Measurements from ENCODE around the gene FKRP.
"Not testable (repeated sequence)": the region's sequence is repeated elsewhere in the genome, so short reads cannot be mapped to it uniquely, and the experiment has no call there.

The FKRP gene

DNA sequence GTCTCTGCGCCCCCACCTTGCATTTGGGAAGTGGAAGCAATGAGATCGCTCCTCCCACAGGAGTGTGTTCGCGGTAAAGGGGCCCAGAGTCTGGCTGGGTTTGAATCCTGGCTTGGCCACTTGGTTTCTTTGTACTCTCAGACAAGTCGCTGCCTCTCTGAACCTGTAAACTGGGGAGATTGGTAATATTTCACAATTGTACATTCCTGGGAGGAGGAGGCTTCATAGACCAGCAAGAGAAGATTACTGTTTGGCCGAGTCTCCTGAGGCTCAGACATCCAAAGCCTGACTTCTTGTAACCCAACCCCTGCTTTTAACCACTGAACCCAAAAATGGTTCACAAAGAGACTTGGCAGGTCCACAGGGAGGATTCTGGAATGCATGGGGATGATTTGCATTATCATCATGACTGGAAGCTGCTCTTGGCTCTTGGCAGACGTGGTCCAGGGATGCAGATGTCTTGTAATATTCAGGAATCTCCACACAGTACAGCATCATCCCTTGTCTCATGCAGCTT, 14.0 kb downstream of the FKRP start:
- DNase-seq (ENCODE audit: low read depth), result peak; percentile 65

DNA sequence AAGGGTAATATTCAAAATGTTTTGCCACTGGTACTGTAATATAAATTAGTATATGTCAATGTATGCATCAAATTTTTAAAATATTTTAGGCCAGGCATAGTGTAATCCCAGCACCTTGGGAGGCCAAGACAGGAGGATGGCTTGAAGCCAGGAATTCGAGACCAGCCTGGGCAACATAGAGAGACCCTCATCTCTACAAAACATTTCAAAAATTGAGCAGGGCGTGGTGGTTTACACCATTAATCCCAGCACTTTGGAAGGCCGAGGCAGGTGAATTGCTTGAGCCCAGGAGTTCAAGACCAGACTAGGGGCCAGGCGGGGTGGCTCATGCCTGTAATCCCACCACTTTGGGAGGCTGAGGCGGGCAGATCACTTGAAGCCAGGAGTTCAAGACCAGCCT, 14.5 kb downstream of the FKRP start:
- DNase-seq (ENCODE audit: low read depth), result no peak

DNA sequence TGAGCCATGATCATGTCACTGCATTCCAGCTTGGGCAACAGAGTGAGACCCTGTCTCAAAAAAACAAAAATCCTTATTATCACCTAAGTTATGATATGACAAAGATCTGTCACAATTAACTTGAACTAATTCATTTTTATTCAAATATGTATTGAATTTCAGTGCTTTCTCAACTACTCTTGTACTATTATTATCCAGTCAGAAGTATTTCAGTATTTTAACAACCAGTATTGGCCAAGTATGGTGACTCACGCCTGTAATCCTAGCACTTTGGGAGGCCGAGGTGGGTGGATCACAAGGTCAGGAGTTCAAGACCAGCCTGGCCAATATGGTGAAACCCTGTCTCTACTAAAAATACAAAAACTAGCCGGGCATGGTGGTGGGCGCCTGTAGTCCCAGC, 15.0 kb downstream of the FKRP start:
- not testable (repeated sequence) for DNase-seq (ENCODE audit: low read depth)

DNA sequence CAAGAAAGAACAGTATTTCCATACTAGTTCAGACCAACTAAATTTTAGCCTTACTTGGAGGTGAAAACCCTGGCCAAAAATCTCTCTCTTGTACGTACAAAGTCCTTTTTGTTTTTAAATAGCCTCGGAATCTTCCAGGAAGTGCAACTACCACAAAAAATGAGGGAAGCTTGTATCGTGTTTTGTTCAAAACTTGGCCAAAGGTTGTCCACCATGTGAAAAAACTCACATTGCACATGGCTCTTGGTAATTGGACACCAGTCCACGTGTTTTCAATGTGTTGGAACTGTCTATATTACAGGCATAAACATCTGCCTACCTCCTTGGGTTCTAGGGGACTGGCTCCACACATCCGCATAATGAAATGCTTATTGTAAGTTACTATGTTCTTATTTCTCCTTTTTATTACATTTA, 15.6 kb downstream of the FKRP start:
- no peak for DNase-seq (ENCODE audit: low read depth)

DNA sequence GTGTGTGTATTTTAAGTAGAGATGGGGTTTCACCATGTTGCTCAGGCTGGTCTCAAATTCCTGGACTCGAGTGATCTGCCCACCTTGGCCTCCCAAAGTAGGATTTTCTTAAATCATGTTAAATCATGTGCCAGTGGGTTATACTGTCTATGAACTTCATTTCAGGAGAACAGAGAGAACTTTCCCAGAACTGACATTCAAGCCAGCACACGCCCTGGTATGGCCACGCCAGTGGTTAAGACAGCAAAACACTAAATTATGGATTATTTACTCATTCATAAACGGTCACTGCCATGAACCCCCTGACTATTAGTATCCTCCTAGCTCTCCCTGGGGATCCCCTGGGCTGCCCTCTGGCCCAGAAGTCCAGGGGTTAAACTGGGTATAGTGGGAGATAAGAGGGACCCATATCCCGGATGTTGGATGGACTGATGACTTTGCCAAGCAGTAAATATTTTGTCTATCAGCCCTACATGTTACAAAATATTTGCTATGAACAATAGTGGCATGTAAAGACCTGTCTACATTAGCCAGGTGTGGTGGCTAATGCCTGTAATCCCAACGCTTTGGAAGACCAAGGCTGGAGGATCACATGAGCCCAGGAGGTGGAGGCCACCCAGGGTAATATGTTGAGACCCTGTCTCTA, 16.5 kb downstream of the FKRP start:
- DNase-seq (ENCODE audit: low read depth), result no peak

DNA sequence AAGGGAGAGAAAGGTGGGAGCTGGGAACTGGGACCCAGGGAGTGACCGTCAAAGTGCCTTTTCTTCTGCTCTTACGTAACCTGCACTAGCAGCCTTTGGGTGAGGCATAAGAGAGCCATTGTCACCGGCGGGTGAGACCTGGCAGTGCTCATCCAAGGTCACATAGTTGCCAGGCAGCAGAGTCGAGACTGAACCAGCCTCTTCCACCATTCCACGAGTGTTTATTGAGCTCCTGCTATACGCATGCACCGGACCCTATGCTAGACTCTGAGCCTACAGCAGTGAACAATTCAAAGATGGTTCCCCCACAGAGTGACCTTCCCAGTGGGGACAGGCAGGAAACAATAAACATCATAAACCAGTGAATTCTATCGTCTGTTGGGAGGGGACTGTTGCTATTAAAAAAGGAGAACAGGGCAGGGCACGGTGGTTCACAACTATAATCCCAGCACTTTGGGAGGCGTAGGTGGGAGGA, 19.0 kb downstream of the FKRP start:
- DNase-seq (ENCODE audit: low read depth), result no peak

- no peak for DNase-seq (ENCODE audit: low read depth)
Measured at GRCh38 chr19:46766569-46767317, 20.9 kb downstream of the FKRP start.

- not testable (repeated sequence) for DNase-seq (ENCODE audit: low read depth)
Measured at GRCh38 chr19:46768746-46769145, 22.9 kb downstream of the FKRP start.

- DNase-seq (ENCODE audit: low read depth), result no peak
Measured at GRCh38 chr19:46772170-46773017, 26.5 kb downstream of the FKRP start.

DNA sequence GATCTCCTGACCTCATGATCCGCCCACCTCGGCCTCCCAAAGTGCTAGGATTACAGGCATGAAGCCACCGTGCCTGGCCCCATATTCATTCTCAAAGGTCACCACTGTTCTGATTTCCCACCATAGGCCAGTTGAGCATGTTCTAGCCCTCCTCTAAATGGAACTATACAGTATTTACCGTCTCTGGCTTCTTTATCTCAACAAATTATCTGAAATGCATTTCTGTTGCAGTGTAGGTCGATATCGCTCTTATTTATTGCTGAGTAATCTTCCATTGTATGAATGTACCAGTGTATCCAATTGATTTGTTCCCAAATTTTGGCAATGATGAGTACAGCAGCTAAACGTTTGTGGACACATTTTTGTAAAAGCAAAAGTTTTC, 27.2 kb downstream of the FKRP start:
- DNase-seq (ENCODE audit: low read depth), result no peak

DNA sequence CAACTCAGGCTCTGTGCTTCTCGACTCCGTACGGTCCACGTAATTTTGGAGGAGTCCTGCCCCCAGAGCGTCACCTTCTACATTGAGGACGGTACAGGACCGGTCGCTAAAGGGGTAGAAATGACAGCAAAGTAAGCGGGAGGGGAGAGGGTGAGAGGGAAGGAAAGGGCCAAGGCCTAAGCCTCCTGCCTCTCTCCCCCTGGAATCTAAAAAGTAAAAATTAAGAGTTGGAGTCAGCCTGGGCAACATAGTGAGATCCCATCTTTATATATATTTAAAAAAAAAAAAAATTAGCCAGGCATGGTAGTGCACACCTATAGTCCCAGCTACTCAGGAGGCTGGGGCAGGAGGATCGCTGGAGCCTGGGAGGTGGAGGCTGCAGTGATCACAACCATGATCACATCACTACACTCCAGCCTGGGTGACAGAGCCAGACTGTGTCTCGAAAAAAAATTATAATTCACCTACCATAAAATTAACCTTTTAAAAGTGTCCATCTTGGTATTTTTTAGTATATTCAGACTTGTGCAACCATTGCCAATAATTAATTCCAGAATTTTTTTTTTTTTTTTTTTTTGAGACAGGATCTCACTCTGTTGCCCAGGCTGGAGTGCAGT, 29.9 kb downstream of the FKRP start:
- no peak for DNase-seq (ENCODE audit: low read depth)

- no peak for DNase-seq (ENCODE audit: low read depth)
Measured at GRCh38 chr19:46776927-46777911, 31.4 kb downstream of the FKRP start.

DNA sequence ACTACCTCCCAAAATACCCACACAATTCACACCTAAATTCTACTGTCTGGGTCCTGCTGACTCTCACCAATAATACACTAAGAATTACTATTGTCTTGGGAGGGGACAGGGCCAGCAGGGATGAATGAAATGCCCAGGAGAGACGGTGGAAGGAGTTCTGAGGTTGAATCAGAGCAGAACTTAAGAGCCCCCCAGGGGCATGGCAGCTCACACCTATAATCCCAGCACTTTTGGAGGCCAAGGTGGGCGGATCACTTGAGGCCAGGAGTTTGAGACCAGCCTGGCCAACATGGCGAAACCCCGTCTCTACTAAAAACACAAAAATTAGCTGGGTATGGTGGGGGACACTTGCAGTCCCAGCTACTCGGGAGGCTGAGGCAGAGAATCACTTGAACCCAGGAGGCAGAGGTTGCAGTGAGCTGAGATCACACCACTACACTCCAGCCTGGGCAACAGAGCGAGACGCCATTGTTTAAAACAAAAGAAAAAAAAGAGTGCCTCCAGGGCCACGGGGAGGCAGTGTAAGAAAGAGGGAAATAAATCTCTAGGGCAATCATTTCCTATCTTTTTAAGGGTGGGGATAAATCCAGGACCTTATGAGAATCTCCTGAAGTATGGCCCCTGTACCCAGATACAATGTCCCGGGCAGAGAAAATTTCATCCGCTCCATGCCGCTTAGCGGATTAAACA, 32.2 kb downstream of the FKRP start:
- DNase-seq (ENCODE audit: low read depth), result not testable (repeated sequence)

- DNase-seq (ENCODE audit: low read depth), result no peak
Measured at GRCh38 chr19:46782355-46783019, 36.6 kb downstream of the FKRP start.

DNA sequence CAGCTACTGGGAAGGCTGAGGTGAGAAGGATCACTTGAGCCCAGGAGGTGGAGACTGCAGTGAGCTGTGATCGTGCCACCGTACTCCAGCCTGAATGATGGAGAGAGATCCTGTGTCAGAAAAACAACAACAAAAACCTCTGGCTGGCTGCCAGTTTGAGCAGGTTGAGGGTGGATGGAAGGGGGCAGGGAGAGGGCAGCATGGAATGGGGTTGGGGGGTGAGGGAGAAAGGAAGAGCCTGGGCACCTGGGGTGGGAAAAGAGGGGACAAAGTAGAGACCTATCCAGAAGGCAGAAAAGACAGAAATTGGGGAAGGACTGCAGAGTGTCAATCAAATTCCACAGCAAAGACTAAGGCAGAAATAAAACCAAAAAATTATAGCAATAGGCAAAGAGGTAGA, 37.8 kb downstream of the FKRP start:
- DNase-seq (ENCODE audit: low read depth), result no peak

- peak; percentile 80 for DNase-seq (ENCODE audit: low read depth)
Measured at GRCh38 chr19:46784262-46785053, 38.6 kb downstream of the FKRP start.

DNA sequence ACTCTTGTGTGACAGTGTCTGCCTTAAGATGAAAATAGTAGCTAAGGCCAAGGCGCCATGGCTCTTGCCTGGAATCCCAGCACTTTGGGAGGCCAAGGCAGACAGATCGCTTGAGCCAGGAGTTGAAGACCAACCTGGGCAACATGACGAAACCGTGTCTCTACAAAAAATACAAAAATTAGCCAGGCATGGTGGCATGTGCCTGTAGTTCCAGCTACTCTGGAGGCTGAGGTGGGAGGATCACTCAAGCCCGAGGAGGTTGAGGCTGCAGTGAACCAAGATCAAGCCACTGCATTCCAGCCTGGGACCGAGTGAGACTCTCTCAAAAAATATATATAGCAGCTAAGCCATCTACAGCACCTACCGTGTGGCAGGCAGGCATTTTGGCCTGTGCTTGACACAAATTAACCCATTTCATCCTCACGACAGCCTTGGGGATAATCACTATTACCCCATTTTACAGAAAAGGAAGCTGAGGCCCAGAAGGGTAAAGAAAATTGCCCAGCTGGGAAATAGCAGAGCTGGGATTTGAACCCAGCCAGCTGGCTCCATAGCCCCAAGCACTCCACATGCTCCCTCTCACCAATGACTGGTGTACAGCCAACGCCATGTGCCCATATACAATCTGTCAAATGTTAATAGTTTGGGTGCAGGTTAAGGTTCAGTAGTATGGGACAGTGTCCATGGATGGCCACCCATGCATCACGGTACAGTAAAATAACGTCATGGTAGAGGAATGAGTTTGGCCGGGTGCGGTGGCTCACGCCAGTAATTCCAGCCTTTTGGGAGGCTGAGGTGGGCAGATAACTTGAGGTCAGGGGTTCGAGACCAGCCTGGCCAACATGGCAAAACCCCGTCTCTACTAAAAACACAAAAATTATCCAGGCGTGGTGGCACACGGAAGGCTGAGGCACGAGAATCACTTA, 39.5 kb downstream of the FKRP start:
- no peak for DNase-seq (ENCODE audit: low read depth)

- no peak for DNase-seq (ENCODE audit: low read depth)
Measured at GRCh38 chr19:46785980-46786235, 40.1 kb downstream of the FKRP start.
